ENCODE results near the gene GALNT2.

GALNT2 gene

GRCh38 chr1:230090194-230090711, 23.2 kb downstream of the GALNT2 start:
- DNase-seq (ENCODE audit: low read depth, low spot score): no peak
- Histone ChIP-seq H3K4me1 (ENCODE audit: insufficient read depth, insufficient read length) (peaks cover 2% of the 10 kb centered on the region), H3K9me3 (ENCODE audit: insufficient read depth, low read length) (no peaks in the 10 kb centered on the region), H3K36me3 (ENCODE audit: insufficient read depth, insufficient read length, low read length) (peaks cover 30% of the 10 kb centered on the region), H3K9ac (ENCODE audit: insufficient read length, low read depth) (no peak overlapping the region), H3K27me3 (ENCODE audit: insufficient read depth, insufficient read length) (no peaks in the 10 kb centered on the region), H3K4me3 (ENCODE audit: insufficient read length, low read depth) (no peak overlapping the region)
- TF ChIP-seq YY1 (IDR thresholded peaks at IDR 0.05; ENCODE audit: insufficient read depth, insufficient read length) (no peak), SUZ12 (IDR thresholded peaks at IDR 0.05; ENCODE audit: extremely low read depth, insufficient read depth, insufficient read length) (no peak), ZNF274 (IDR thresholded peaks at IDR 0.05; ENCODE audit: low read depth, low read length) (no peak)

GRCh38 chr1:230091473-230092231, 24.6 kb downstream of the GALNT2 start:
- TF ChIP-seq SUZ12 (IDR thresholded peaks at IDR 0.05; ENCODE audit: extremely low read depth, insufficient read depth, insufficient read length) (no peak), ZNF274 (IDR thresholded peaks at IDR 0.05; ENCODE audit: low read depth, low read length) (no peak), YY1 (IDR thresholded peaks at IDR 0.05; ENCODE audit: insufficient read depth, insufficient read length) (no peak)
- DNase-seq (ENCODE audit: low read depth, low spot score): no peak
- peaks cover 4% of the 10 kb centered on the region for H3K4me1 ChIP-seq (ENCODE audit: insufficient read depth, insufficient read length)
- no peaks in the 10 kb centered on the region for H3K27me3 ChIP-seq (ENCODE audit: insufficient read depth, insufficient read length)
- no peaks in the 10 kb centered on the region for H3K9me3 ChIP-seq (ENCODE audit: insufficient read depth, low read length)
- H3K4me3 ChIP-seq (ENCODE audit: insufficient read length, low read depth): no peak overlapping the region
- peaks cover 37% of the 10 kb centered on the region for H3K36me3 ChIP-seq (ENCODE audit: insufficient read depth, insufficient read length, low read length)
- H3K9ac ChIP-seq (ENCODE audit: insufficient read length, low read depth): no peak overlapping the region

- TF ChIP-seq YY1 (IDR thresholded peaks at IDR 0.05; ENCODE audit: insufficient read depth, insufficient read length): no peak
- H3K27me3 ChIP-seq (ENCODE audit: insufficient read depth, insufficient read length): no peaks in the 10 kb centered on the region
- H3K9me3 ChIP-seq (ENCODE audit: insufficient read depth, low read length): no peaks in the 10 kb centered on the region
- no peak for DNase-seq (ENCODE audit: low read depth, low spot score)
- H3K9ac ChIP-seq (ENCODE audit: insufficient read length, low read depth): no peak overlapping the region
- peaks cover 4% of the 10 kb centered on the region for H3K4me1 ChIP-seq (ENCODE audit: insufficient read depth, insufficient read length)
- H3K4me3 ChIP-seq (ENCODE audit: insufficient read length, low read depth): no peak overlapping the region
- peaks cover 29% of the 10 kb centered on the region for H3K36me3 ChIP-seq (ENCODE audit: insufficient read depth, insufficient read length, low read length)
These were observed 27.7 kb downstream of the GALNT2 start for GRCh38 chr1:230094746-230095145.

DNA sequence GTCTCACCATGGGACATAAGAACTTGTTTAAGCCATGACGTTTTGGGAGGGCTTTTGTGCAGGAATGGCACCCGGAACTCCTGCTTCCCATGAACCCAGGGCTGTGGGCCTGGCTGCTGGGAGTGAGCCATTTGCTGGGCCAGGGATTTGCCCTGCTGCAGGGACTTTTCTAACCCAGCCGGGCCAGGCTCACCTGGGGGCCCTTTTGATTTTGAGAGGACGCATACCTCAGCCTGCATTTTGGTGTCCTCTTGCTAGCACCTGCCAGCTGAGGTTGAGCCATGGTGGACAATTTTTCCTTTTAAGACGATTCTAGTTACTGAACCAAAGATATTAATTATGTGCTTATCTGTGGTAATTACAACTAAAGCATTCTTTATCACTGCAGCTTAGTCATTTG, 28.9 kb downstream of the GALNT2 start:
- no peak for DNase-seq (ENCODE audit: low read depth, low spot score)
- peaks cover 28% of the 10 kb centered on the region for H3K36me3 ChIP-seq (ENCODE audit: insufficient read depth, insufficient read length, low read length)
- H3K4me3 ChIP-seq (ENCODE audit: insufficient read length, low read depth): no peak overlapping the region
- H3K4me1 ChIP-seq (ENCODE audit: insufficient read depth, insufficient read length): peaks cover 4% of the 10 kb centered on the region
- no peak for TF ChIP-seq SUZ12 (IDR thresholded peaks at IDR 0.05; ENCODE audit: extremely low read depth, insufficient read depth, insufficient read length)
- no peak for TF ChIP-seq ZNF274 (IDR thresholded peaks at IDR 0.05; ENCODE audit: low read depth, low read length)
- no peak for TF ChIP-seq YY1 (IDR thresholded peaks at IDR 0.05; ENCODE audit: insufficient read depth, insufficient read length)
- H3K9ac ChIP-seq (ENCODE audit: insufficient read length, low read depth): no peak overlapping the region
- H3K27me3 ChIP-seq (ENCODE audit: insufficient read depth, insufficient read length): no peaks in the 10 kb centered on the region
- no peaks in the 10 kb centered on the region for H3K9me3 ChIP-seq (ENCODE audit: insufficient read depth, low read length)

- Histone ChIP-seq H3K36me3 (ENCODE audit: insufficient read depth, insufficient read length, low read length) (peaks cover 20% of the 10 kb centered on the region), H3K27me3 (ENCODE audit: insufficient read depth, insufficient read length) (no peaks in the 10 kb centered on the region), H3K4me1 (ENCODE audit: insufficient read depth, insufficient read length) (peaks cover 4% of the 10 kb centered on the region), H3K9me3 (ENCODE audit: insufficient read depth, low read length) (no peaks in the 10 kb centered on the region), H3K4me3 (ENCODE audit: insufficient read length, low read depth) (no peak overlapping the region), H3K9ac (ENCODE audit: insufficient read length, low read depth) (no peak overlapping the region)
- DNase-seq (ENCODE audit: low read depth, low spot score): no peak
- TF ChIP-seq ZNF274 (IDR thresholded peaks at IDR 0.05; ENCODE audit: low read depth, low read length): no peak
- TF ChIP-seq YY1 (IDR thresholded peaks at IDR 0.05; ENCODE audit: insufficient read depth, insufficient read length): no peak
- TF ChIP-seq SUZ12 (IDR thresholded peaks at IDR 0.05; ENCODE audit: extremely low read depth, insufficient read depth, insufficient read length): no peak
These were observed 30.3 kb downstream of the GALNT2 start for GRCh38 chr1:230097370-230097769.

GRCh38 chr1:230098723-230099122, 31.7 kb downstream of the GALNT2 start:
- Histone ChIP-seq H3K36me3 (ENCODE audit: insufficient read depth, insufficient read length, low read length) (peaks cover 14% of the 10 kb centered on the region), H3K9me3 (ENCODE audit: insufficient read depth, low read length) (no peaks in the 10 kb centered on the region), H3K4me1 (ENCODE audit: insufficient read depth, insufficient read length) (peaks cover 8% of the 10 kb centered on the region), H3K27me3 (ENCODE audit: insufficient read depth, insufficient read length) (no peaks in the 10 kb centered on the region), H3K4me3 (ENCODE audit: insufficient read length, low read depth) (no peak overlapping the region), H3K9ac (ENCODE audit: insufficient read length, low read depth) (no peak overlapping the region)
- DNase-seq (ENCODE audit: low read depth, low spot score): no peak
- TF ChIP-seq ZNF274 (IDR thresholded peaks at IDR 0.05; ENCODE audit: low read depth, low read length): no peak
- no peak for TF ChIP-seq SUZ12 (IDR thresholded peaks at IDR 0.05; ENCODE audit: extremely low read depth, insufficient read depth, insufficient read length)
- no peak for TF ChIP-seq YY1 (IDR thresholded peaks at IDR 0.05; ENCODE audit: insufficient read depth, insufficient read length)

DNA sequence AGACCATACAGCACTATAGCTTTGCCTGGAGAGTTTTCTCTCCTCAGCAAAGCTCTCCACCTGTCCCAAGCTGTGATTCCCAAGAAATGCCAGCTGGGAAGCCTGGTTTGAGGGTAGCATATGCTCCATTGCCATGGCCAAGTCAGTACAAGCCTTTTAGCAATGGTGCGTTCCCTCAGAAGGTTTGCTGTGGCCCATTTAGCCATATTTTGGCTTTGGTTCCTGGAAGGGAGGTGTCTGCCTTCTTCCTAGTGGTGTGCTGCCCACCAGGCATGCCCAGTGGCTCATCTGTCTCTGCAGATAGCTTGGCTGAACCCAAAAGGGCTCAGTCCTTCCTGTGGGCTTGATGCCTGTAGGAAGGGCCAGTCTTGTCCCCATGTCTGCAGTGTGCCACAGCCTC, 32.4 kb downstream of the GALNT2 start:
- no peak for DNase-seq (ENCODE audit: low read depth, low spot score)
- no peak overlapping the region for H3K4me3 ChIP-seq (ENCODE audit: insufficient read length, low read depth)
- no peak for TF ChIP-seq SUZ12 (IDR thresholded peaks at IDR 0.05; ENCODE audit: extremely low read depth, insufficient read depth, insufficient read length)
- TF ChIP-seq ZNF274 (IDR thresholded peaks at IDR 0.05; ENCODE audit: low read depth, low read length): no peak
- TF ChIP-seq YY1 (IDR thresholded peaks at IDR 0.05; ENCODE audit: insufficient read depth, insufficient read length): no peak
- peaks cover 10% of the 10 kb centered on the region for H3K4me1 ChIP-seq (ENCODE audit: insufficient read depth, insufficient read length)
- no peak overlapping the region for H3K9ac ChIP-seq (ENCODE audit: insufficient read length, low read depth)
- H3K9me3 ChIP-seq (ENCODE audit: insufficient read depth, low read length): no peaks in the 10 kb centered on the region
- no peaks in the 10 kb centered on the region for H3K27me3 ChIP-seq (ENCODE audit: insufficient read depth, insufficient read length)
- peaks cover 14% of the 10 kb centered on the region for H3K36me3 ChIP-seq (ENCODE audit: insufficient read depth, insufficient read length, low read length)
